SK-N-SH treated with all-trans-retinoic acid at 6 μM for 48 hours (cell line): Measurements from ENCODE around the gene CEMIP.

Source experiments
- GLIS3 ChIP-seq: fragments of 250-450 bp; sonication (Bioruptor Pico); IDR thresholded peaks from 2 replicates; pipeline ENCODE4 v1.5.0; 2020; ENCODE audit warnings: mild to moderate bottlenecking, moderate library complexity
- TCF4 ChIP-seq: fragments of 250-450 bp; sonication (Bioruptor Pico); IDR thresholded peaks from 2 replicates; pipeline ENCODE4 v1.8.0; 2021; ENCODE audit warnings: mild to moderate bottlenecking, moderate library complexity, borderline replicate concordance
- ZC3H10 ChIP-seq: fragments of 250-450 bp; sonication (Bioruptor Pico); IDR thresholded peaks from 2 replicates; pipeline ENCODE4 v1.5.1; 2021; ENCODE audit warnings: mild to moderate bottlenecking, moderate library complexity
- ZFP3 ChIP-seq: fragments of 250-450 bp; sonication (Bioruptor Pico); IDR thresholded peaks from 2 replicates; pipeline ENCODE4 v1.5.0; 2020; ENCODE audit warnings: mild to moderate bottlenecking, moderate library complexity
- TF ChIP-seq, protein P1 (sequence below): fragments of 250-450 bp; sonication (Bioruptor Pico); IDR thresholded peaks from 2 replicates; pipeline ENCODE4 v1.5.1; 2020; ENCODE audit warnings: low read depth, mild to moderate bottlenecking, moderate library complexity

DNA sequence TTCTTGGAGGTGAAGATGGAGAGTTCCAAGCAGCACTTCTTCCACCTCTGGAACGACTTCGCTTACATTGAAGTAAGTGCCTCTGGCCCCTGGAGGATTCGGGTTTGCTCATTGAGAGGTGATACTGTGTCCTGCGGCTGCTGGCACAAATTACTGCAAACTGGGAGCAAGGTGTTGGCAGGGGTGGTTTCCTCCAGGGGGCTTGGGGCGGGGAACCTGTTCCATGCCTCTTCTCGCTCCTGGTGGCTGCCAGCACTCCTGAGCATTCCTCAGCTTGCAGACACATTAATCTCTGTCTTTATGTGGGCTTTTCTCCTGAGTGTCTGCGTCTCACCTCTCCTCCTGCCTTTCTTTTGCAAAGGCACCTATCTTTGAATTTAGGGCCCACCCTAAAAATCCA is 163.1 kb downstream of the CEMIP start:
- TF ChIP-seq ZFP3 (CRISPR knock-in tag) (no peak), GLIS3 (CRISPR knock-in tag) (no peak), TCF4 (CRISPR knock-in tag) (no peak), ZC3H10 (no peak)
- TF ChIP-seq, protein P1, sequence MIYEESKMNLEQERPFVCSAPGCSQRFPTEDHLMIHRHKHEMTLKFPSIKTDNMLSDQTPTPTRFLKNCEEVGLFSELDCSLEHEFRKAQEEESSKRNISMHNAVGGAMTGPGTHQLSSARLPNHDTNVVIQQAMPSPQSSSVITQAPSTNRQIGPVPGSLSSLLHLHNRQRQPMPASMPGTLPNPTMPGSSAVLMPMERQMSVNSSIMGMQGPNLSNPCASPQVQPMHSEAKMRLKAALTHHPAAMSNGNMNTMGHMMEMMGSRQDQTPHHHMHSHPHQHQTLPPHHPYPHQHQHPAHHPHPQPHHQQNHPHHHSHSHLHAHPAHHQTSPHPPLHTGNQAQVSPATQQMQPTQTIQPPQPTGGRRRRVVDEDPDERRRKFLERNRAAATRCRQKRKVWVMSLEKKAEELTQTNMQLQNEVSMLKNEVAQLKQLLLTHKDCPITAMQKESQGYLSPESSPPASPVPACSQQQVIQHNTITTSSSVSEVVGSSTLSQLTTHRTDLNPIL (CRISPR knock-in tag): no peak
